HEK293 (cell line): ENCODE data around the gene CCNG2.

Source experiments
- CTCF ChIA-PET: fragments of 350-600 bp; formaldehyde crosslinking; extraction: SDS; loops from one replicate; lab custom pipeline; 2021; ENCODE audit warnings: antibody characterized with exemption; lab: Yijun Ruan, JAX
- POLR2A ChIA-PET: fragments of 300-600 bp; formaldehyde crosslinking; extraction: SDS; loops from one replicate; lab custom pipeline; 2020; ENCODE audit warnings: antibody characterized with exemption, inconsistent platforms; lab: Yijun Ruan, JAX
- H3K27ac ChIP-seq: fragments of 200-500 bp; sonication (Bioruptor generic); 2 replicates; pipeline ENCODE4 v1.5.1; 2014; ENCODE audit warnings: low read depth, low read length, control low read depth, inconsistent platforms; ENCODE audit errors: extremely low read depth
- H3K36me3 ChIP-seq, 2 experiments: fragments of 200-500 bp in 1 of 2; sonication (Bioruptor generic) in 1 of 2; 1 replicate in 1 of 2; 2 replicates in 1 of 2; pipeline ENCODE4 v1.5.1; 2014 to 2017; ENCODE audit warnings: inconsistent platforms in 2 of 2, low read length in 2 of 2; ENCODE audit not compliant: control insufficient read depth in 2 of 2, insufficient read depth in 1 of 2
- H3K4me1 ChIP-seq: fragments of 200-500 bp; sonication (Bioruptor generic); 2 replicates; pipeline ENCODE4 v1.5.1; 2014; ENCODE audit warnings: mild to moderate bottlenecking, low read length, inconsistent platforms; ENCODE audit not compliant: control insufficient read depth, insufficient read depth
- H3K4me3 ChIP-seq: 2 replicates; pipeline ENCODE4 v1.5.1; 2011; ENCODE audit warnings: low read depth, mild to moderate bottlenecking, control low read depth, low read length, moderate library complexity
- H3K9me3 ChIP-seq: fragments of 200-500 bp; sonication (Bioruptor generic); 2 replicates; pipeline ENCODE4 v1.5.1; 2014; ENCODE audit warnings: low read depth, low read length, inconsistent platforms; ENCODE audit not compliant: control insufficient read depth, insufficient read depth
- BCL11B ChIP-seq: fragments of 450-650 bp; formaldehyde crosslinking; IDR thresholded peaks from 2 replicates; pipeline ENCODE4 v1.5.1; 2016; ENCODE audit warnings: low read depth, missing biosample characterization, missing genetic modification characterization
- EGR2 ChIP-seq: fragments of 450-650 bp; formaldehyde crosslinking; IDR thresholded peaks from 2 replicates; pipeline ENCODE4 v1.5.1; 2016; ENCODE audit warnings: low read depth, missing biosample characterization, missing genetic modification characterization
- GLIS1 ChIP-seq: fragments of 450-650 bp; formaldehyde crosslinking; IDR thresholded peaks from 2 replicates; pipeline ENCODE4 v1.5.1; 2016; ENCODE audit warnings: missing biosample characterization, missing genetic modification characterization
- HIC1 ChIP-seq: fragments of 450-650 bp; formaldehyde crosslinking; IDR thresholded peaks from 2 replicates; pipeline ENCODE4 v1.5.1; 2016; ENCODE audit warnings: missing biosample characterization, missing genetic modification characterization
- REST ChIP-seq: fragments of 450-650 bp; formaldehyde crosslinking; IDR thresholded peaks from 2 replicates; pipeline ENCODE4 v1.5.1; 2016; ENCODE audit warnings: missing biosample characterization, missing genetic modification characterization
- SETDB1 ChIP-seq: IDR thresholded peaks from one replicate; pipeline ENCODE4 v1.6.1; 2017; ENCODE audit warnings: mild to moderate bottlenecking, low read length, moderate library complexity, mixed read lengths; ENCODE audit not compliant: insufficient read length
- SP7 ChIP-seq: fragments of 450-650 bp; formaldehyde crosslinking; IDR thresholded peaks from 2 replicates; pipeline ENCODE4 v1.5.1; 2016; ENCODE audit warnings: missing biosample characterization, missing genetic modification characterization
- ZFP3 ChIP-seq: fragments of 450-650 bp; formaldehyde crosslinking; IDR thresholded peaks from 2 replicates; pipeline ENCODE4 v1.5.1; 2016; ENCODE audit warnings: low read depth, missing biosample characterization, missing genetic modification characterization
- ZNF146 ChIP-seq: fragments of 450-650 bp; formaldehyde crosslinking; IDR thresholded peaks from 2 replicates; pipeline ENCODE4 v1.5.1; 2016; ENCODE audit warnings: missing biosample characterization, missing genetic modification characterization
- ZNF155 ChIP-seq: fragments of 450-650 bp; formaldehyde crosslinking; IDR thresholded peaks from 2 replicates; pipeline ENCODE4 v1.5.1; 2016; ENCODE audit warnings: missing biosample characterization, missing genetic modification characterization
- ZNF2 ChIP-seq: fragments of 450-650 bp; formaldehyde crosslinking; IDR thresholded peaks from 2 replicates; pipeline ENCODE4 v1.5.1; 2016; ENCODE audit warnings: missing biosample characterization, missing genetic modification characterization
- ZNF211 ChIP-seq: fragments of 450-650 bp; formaldehyde crosslinking; IDR thresholded peaks from 2 replicates; pipeline ENCODE4 v1.5.1; 2016; ENCODE audit warnings: low read depth, missing biosample characterization, missing genetic modification characterization
- ZNF221 ChIP-seq: fragments of 450-650 bp; formaldehyde crosslinking; IDR thresholded peaks from 2 replicates; pipeline ENCODE4 v1.5.1; 2017; ENCODE audit warnings: missing biosample characterization, missing genetic modification characterization, borderline replicate concordance
- ZNF223 ChIP-seq: fragments of 450-650 bp; formaldehyde crosslinking; IDR thresholded peaks from 2 replicates; pipeline ENCODE4 v1.5.1; 2016; ENCODE audit warnings: missing biosample characterization, missing genetic modification characterization
- ZNF501 ChIP-seq: fragments of 450-650 bp; formaldehyde crosslinking; IDR thresholded peaks from 2 replicates; pipeline ENCODE4 v1.5.1; 2016; ENCODE audit warnings: missing biosample characterization, missing genetic modification characterization
- ZNF510 ChIP-seq: fragments of 450-650 bp; formaldehyde crosslinking; IDR thresholded peaks from 2 replicates; pipeline ENCODE4 v1.5.1; 2018; ENCODE audit warnings: mild to moderate bottlenecking, missing genetic modification characterization, missing biosample characterization; ENCODE audit not compliant: insufficient replicate concordance
- ZNF518A ChIP-seq: fragments of 450-650 bp; formaldehyde crosslinking; conservative IDR thresholded peaks from 2 replicates; pipeline ENCODE4 v1.5.1; 2016; ENCODE audit warnings: low read depth, missing biosample characterization, missing genetic modification characterization
- ZNF530 ChIP-seq: fragments of 450-650 bp; formaldehyde crosslinking; IDR thresholded peaks from 2 replicates; pipeline ENCODE4 v1.5.1; 2016; ENCODE audit warnings: low read depth, missing biosample characterization, missing genetic modification characterization
- ZNF548 ChIP-seq: fragments of 450-650 bp; formaldehyde crosslinking; IDR thresholded peaks from 2 replicates; pipeline ENCODE4 v1.5.1; 2016; ENCODE audit warnings: missing biosample characterization, missing genetic modification characterization
- ZNF558 ChIP-seq: fragments of 450-650 bp; formaldehyde crosslinking; IDR thresholded peaks from 2 replicates; pipeline ENCODE4 v1.5.1; 2016; ENCODE audit warnings: missing biosample characterization, missing genetic modification characterization
- ZNF560 ChIP-seq: fragments of 450-650 bp; formaldehyde crosslinking; IDR thresholded peaks from 2 replicates; pipeline ENCODE4 v1.5.1; 2017; ENCODE audit warnings: missing biosample characterization, missing genetic modification characterization, borderline replicate concordance
- ZNF791 ChIP-seq: fragments of 450-650 bp; formaldehyde crosslinking; IDR thresholded peaks from 2 replicates; pipeline ENCODE4 v1.5.1; 2016; ENCODE audit warnings: missing biosample characterization, missing genetic modification characterization

Gene CCNG2

GRCh38 chr4:77196866-77197265 lies 39.9 kb downstream of the CCNG2 start (continued):
- TF ChIP-seq HIC1 (tag by site-specific recombination): no peak
- TF ChIP-seq ZFP3: no peak
- no peak for TF ChIP-seq ZNF518A (tag by site-specific recombination)
- TF ChIP-seq SP7 (tag by site-specific recombination): no peak
- TF ChIP-seq ZNF2 (tag by site-specific recombination): no peak
- TF ChIP-seq ZNF155 (tag by site-specific recombination): no peak
- TF ChIP-seq ZNF558: no peak
- no peak for TF ChIP-seq ZNF146 (tag by site-specific recombination)
- no peak for TF ChIP-seq REST (tag by site-specific recombination)
- no peak for TF ChIP-seq ZNF548 (tag by site-specific recombination)
- TF ChIP-seq ZNF530 (tag by site-specific recombination): no peak
- TF ChIP-seq SETDB1: no peak
- TF ChIP-seq ZNF211: no peak

GRCh38 chr4:77197361-77197760 lies 40.4 kb downstream of the CCNG2 start:
- ChIA-PET POLR2A (no interaction called here), CTCF (interaction anchor here (0.7 to 1.1 kb wide), 2 partner anchors 102 to 221 kb away, joined by 4 read pairs; no protein-coding TSS in a partner anchor)
- no peak overlapping the region for H3K4me3 ChIP-seq
- no peaks in the 10 kb centered on the region for H3K4me1 ChIP-seq
- H3K27ac ChIP-seq: no peak overlapping the region
- no peaks in the 10 kb centered on the region for H3K36me3 ChIP-seq
- no peaks in the 10 kb centered on the region for H3K9me3 ChIP-seq
- no peak for TF ChIP-seq ZNF791
- no peak for TF ChIP-seq ZNF501 (tag by site-specific recombination)
- TF ChIP-seq ZNF510 (tag by site-specific recombination): no peak
- TF ChIP-seq GLIS1 (tag by site-specific recombination): no peak
- TF ChIP-seq ZNF560 (tag by site-specific recombination): no peak
- TF ChIP-seq BCL11B (tag by site-specific recombination): no peak
- TF ChIP-seq ZNF223: no peak
- no peak for TF ChIP-seq ZNF221
- no peak for TF ChIP-seq EGR2 (tag by site-specific recombination)
- no peak for TF ChIP-seq REST (tag by site-specific recombination)
